ENCODE data around the gene PPP1R17.

The PPP1R17 gene

DNA sequence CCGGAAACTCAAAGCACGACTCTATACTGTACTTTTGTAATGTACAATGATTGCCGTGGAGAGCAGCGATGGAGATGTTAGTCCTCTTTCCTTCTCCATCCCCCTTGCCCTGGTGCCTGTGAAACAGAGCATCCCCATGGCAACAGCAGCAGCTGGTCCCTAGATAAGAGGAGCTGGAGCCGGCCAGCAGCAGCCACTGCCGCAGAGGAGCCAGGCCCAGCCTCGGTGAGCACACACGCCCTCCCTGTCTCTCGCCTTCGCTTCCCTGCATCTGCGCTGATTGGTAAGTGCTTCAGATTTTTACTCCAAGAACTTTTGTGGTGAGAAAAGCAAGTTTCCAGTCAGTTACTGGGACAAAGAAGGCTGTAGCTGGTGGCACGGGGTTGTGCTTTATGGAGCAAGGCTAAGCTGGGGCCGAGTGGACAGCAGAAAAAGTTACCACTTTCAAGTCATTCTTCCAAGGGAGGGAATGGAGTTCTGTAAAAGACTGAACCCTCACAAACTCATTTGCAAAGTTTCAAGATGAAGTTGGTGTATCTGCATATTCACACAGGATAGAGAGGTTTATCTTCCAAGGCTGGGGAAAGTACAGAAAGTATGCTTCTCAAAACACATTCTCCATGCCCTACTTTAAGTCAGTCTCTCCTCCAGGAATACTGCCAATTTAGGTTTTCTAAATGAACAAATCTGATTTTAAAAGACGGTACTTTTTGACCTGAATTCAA lies at the start of gene PPP1R17:
TSS of gene PPP1R17 (plus strand) at position 192 of the 725 bp plus-strand sequence. CDS start 5,227 bp downstream, outside the sequence.
- no peak for DNase-seq

DNA sequence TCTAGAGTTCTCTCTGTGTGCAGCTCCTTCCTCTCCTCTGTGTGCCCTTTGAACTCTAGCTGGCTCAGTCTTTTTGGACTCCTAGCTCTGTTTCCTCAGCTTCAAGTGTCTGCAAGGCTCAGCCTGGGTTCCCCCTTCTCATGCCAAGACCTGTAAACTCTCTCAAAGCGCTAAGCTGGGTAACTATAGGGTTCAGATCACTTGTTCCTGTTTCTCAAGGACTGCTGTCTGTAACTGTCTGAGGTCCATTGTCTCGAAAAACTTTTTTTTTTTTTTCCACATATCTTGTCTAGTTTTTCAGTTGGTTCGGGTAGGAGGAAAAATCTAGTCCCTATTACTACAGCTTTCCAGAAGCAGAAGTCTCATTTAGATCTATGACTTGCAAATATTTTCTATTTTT lies 46.6 kb upstream of the PPP1R17 start:
- no peak for DNase-seq

DNA sequence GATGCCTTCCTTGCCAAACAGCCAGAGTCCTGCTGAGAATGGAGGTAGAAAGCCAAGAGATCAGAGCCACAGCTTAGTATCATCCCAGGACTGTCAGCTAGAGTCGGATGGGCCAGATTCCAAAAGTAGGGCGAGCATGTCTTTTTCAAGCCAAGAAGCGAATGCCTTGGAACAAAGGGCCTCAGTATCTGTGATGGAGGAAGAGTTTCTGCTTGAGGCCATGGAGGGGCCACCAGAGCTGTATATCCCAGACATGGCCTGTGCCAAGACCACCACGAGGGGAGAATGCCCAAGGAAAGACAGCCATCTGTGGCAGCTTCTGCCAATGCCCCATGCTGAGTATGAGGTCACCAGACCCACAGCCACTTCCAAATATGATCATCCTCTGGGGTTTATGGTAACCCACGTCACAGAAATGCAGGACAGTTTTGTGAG lies 44.3 kb upstream of the PPP1R17 start:
- DNase-seq: no peak

DNA sequence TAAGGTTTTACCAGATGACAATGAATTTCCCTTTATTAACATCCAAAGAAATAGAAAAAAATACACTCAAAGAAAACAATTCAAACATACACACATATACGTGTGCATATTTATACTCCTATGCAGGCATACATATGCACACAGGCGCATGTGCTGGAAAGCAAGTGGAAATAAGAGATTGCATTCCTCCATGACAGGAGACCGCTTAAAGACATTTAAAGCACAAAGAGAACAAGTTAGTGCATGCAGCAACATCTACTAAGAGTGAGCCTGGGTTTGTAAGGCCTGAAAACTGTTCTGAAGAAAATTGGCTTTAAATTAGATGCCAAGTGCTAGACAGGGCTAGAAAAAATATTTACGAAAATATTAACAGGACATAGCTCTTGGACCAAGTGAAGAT lies 40.1 kb upstream of the PPP1R17 start:
- DNase-seq: no peak

DNA sequence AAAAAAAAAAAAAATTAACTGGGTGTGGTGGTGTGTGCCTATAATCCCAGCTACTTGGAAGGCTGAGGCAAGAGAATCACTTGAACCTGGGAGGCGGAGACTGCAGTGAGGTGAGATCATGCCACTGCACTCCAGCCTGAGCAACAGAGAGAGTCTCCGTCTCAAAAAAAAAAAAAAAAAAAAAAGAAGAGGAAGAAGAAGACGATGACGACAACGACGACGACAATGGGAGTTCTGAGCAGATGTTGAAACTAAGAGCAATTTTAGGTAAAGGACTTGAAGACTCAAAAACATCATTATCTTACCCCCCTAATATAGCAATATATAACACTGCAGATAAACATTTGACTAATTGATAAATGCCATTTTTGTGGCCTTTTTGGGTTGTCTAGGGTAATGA lies 39.5 kb upstream of the PPP1R17 start:
- no peak for DNase-seq

DNA sequence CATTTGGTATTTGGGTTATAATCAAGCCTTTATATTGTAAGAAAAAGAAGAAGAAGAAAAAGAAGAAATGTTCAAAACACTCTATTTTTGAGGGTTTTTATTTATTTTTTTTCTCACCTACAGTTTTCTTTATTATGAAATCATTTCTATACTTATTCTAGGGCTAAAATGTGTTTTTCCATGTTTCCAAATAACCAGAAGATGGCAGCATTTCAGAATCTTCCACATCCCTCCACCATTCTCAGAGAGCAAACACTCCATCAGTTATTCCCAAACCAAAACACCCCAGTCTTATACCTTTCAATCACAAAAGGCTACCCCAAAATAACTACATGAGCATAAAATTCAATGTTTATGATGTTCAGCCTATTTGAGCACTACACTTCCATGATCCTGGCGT lies 38.7 kb upstream of the PPP1R17 start:
- peak; percentile 15 to 20 for DNase-seq

DNA sequence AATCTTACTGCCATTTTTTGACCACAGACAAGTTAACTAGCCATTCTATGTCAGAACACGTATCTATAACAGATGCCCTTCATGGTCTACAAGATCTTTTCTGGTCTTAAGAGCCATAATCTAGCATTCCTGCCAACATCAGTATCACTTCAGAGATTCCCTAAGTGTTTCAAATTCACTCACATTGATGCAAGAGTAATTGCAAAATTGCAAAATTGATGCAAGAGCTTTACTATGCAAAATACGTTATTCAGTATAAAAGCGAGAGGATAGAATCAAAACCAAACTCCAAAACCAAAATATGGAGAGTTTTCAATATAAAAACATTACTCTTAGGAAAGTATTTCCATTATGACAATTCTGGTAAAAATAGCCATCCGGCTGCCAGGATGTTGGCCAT lies 38.1 kb upstream of the PPP1R17 start:
- no peak for DNase-seq

DNA sequence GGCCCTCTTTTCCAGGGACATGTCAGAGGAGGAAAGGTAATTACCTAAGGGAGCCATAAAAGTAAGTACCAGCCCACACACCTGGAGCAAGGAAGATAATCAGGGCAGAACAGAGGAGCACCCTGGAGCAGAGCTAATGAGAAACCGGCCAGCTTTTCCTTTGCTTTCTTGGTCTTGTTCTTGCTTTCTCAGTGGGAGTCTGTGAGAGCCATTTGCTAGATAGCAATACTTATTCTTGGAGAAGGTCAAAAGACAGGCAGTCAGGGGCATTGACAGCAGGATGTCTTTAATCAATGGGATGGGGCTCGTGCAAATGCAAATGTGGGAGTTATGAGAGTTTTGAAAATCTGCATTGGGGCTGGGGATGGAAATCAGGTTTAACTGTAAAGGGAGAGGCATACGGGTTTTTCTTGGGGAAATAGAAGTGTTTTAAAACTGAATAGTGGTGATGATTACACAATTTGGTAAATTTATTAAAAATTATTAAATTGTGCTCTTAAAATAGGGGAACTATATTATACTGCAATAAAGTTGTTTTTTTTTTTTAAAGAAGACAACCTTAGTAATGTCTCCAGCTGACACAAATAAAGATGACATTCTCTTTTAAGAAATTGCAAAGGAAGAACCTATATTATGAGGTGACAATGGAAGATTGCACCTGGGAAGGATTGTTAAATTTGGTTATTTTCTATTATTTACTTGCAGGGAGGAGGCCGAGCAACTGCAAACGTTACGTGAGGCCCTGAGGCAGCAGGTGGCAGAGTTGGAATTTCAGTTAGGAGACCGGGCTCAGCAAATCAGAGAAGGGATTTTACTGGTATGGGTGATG lies 35.6 kb upstream of the PPP1R17 start:
- no peak for DNase-seq

DNA sequence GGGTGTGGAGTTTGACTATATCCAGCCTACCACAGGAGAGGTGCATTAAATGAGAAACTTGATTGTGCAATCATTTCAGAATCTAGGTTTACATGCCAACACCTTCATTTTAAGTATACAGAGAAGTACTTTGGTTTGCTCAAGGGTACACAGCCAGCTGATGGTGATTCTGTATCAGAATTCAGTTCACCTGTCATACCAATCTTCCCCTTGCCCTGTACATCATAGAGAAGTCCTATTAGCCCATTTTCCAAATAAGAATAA lies 35.0 kb upstream of the PPP1R17 start:
- DNase-seq: no peak

DNA sequence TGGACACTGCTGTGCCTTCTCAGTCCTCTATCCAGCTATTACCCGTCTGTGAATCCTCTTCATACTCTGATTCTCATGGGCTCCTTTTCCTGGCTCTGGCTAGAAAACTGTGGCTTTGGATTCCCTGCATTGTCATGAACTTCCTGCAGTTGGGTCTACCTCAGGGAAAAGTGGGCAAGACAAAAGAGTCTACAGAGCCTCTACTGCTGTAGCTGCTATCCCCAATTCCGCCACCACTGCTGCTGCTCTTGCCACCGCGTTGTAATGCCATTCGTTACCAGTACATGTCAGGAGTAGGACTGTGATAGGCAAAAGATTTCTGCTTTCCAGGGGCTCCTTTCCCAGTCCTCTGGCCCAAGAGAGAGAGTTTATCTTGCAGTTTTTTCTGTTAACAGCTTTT lies 23.9 kb upstream of the PPP1R17 start:
- no peak for DNase-seq

DNA sequence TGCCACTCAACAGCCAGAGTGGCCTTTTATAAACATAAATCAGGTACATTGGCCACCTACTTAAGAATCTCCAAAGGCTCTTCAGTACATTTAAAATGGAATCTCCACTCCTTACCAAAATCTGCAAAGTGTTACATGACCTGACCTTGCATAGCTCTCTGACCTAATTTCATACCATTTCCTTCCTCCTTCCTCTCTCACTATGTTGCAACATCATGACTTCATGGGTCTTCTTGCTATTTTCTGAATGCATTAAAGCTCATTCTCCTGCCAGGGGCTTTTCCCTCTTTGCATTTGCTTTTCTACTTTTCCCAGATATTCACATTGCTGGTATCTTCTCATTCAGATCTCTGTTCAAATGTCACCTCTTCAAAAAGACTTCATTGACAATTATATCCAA lies 22.1 kb upstream of the PPP1R17 start:
- no peak for DNase-seq

DNA sequence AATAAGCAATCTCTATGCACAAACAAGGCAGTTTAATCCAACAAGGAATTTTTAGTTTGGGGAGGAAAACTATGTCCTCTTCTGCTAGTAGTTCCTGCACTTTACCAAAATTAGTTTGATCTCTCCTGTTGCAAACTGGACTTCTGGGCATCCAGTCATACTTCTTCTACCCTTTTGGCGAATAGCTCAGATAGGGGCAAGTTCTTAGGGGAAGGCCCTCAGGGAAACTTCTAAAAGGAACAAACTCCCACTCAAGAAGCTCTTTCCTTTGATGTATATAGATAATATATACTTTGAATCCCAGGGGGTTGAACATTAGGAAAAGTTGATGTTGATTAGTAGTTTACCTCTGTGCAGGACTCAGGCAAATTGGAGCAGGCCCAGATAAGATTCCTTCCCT lies 21.5 kb upstream of the PPP1R17 start:
- no peak for DNase-seq

DNA sequence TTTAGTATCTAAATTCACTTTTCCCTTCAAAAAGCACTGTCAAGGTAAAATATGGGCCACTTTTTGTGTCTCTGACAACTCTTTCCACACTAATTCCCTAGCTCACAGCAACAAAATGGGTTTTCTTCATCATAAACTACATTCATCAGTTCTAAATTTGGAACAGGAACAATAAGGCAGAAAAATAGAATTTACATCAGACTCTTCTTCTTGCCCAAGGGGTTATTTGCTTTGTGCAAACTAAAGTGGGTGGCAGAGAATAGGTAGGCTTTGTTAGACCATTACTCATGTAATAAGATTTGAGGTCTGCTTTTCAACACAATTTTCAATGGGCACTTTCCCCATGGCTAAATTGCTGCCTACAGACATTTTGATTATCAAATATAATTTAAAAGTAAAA lies 17.6 kb upstream of the PPP1R17 start:
- no peak for DNase-seq

DNA sequence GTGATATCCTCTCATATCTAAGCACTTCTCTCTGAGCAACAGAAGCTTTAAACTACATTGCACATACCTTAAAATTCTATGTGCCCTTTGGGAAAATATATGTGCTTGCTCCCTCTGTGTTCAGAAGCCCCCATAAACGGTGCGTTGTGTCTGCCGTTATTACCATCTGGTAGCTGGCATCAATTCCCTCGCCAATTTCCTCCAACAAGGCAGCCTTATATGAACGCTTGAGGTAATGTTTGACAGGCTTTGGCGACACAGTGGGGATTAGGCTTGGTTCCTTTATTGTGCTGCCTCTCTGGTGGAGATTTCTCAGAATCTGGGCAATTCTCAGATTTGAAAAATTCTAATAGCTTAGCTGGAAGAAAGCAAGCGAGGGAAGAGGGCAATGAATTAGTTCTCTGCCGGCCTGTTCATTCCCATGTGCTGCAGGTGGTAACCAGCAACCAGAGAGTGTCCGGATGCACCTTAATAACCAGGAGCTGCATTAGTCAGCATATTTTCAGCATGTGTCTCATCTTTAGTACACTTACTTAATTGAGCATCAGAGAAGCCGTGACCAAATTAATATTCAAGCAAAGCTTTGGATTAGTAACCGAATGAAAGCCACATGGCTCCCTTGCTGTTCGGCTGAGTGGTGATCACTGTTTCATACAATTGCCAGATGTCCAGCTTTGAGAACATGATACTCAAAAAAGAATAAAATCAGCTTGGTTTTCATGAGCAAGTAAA lies 7.3 kb upstream of the PPP1R17 start:
- DNase-seq: peak in 1 of 2 experiments; percentile 29

DNA sequence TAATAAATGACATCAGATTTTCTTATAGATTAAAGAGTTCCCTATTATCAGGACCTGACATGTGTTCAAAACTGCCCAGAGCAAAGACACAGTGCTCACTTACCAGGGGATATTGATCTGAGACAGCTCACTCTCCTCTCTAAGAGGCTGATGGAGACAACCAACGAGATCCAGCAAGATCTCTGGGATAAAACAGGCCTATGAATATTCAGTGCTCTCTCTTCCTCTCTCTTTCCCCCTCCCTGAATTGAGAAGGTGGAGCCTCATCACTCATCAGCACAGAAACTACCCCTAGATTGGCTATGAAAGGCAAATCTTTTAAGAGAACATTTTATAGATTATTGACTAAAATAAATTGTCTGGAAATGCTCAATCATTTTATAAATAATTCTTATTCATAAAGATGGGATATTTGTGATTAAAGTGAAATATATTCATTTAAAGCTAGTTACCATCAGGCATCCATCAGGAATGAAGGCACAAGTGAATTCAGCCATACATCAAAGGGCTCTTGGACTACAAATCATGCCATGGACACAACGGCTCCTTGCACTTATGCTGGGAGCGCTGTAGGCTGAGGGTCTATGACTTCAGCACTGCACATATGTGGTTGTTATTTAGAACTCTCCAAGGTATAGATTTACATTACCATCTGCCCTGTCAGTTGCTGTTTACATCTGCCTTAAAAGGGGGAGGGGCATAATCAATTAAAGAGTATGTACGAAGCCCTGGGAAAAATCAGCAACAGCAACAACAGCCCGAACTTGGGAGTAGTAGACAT lies 3.4 kb upstream of the PPP1R17 start:
- DNase-seq: no peak

DNA sequence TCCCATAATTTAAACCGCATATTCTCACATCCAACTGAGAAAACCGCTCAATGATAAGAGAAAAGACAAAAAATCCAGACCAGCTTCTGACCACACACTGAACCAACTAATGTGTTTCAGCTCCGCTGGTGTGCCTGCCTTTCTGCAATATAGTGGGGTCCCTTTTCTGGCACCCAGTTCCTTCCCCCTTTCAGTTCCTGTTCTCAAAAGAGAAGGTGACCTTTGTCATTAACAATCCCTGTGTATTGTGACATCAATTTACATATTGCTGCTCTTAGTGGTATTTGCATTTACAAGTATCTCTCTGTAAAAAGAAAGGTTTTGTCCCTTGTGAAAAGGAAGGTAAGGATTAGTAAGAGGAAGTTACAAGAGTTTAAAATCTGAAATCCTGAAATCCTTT lies 1.4 kb downstream of the PPP1R17 start:
- no peak for DNase-seq

DNA sequence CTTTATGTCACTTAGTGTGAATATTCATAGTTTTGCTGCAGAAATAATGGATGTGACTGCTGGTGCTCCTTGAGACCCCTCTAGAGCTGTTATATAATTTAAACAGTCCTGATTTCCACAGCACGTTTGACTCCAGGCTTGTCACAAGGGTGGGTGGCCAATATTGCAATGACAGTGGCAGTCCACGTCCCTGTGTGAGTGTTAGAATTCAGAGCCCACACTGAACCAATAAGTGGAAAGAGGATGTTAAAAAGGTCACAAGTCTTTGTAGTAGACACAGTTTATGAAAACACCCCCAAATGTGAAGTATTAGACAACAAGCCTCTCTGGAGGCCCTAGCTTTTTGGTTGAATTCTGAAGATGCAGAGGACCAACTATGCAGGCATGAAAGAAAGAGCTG lies 2.0 kb downstream of the PPP1R17 start:
- DNase-seq: no peak

DNA sequence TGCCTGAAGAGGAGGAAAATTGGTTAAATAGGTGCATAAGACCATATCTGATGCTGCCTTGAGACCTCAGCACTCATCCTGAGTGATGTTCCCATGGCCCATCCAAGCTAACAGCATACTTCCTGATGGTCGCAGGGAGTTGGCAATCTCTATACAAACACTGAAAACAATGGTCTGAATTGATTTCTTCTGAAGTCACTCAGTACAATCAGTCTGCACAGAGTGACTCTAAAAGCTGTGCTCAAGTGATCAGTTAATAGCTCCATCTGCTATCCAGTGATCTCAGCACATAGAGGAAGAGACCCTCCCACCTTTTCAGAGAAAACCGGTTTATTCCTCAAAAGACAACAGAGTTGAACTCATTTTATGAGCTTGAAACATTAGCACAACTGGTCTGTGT lies 3.9 kb downstream of the PPP1R17 start:
- no peak for DNase-seq

DNA sequence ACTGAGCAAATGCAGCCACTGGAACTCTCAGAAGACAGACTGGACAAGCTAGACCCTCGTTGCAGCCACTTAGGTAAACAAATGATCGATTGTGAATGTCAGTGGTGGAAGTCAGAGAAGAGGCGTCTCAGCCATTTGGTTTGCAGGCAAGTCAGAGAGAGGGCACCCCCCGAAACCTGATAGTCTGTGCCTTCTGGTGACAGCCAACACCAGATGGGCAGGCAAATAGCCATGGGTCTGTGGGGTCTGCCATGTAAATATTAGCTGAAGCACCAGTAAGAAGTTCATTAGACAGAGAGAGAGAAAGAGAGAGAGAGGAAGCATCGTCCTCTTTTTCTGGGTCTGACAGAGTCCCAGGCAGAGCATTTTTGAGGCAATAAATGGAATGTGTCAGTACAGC lies 5.4 kb downstream of the PPP1R17 start:
- DNase-seq: no peak

DNA sequence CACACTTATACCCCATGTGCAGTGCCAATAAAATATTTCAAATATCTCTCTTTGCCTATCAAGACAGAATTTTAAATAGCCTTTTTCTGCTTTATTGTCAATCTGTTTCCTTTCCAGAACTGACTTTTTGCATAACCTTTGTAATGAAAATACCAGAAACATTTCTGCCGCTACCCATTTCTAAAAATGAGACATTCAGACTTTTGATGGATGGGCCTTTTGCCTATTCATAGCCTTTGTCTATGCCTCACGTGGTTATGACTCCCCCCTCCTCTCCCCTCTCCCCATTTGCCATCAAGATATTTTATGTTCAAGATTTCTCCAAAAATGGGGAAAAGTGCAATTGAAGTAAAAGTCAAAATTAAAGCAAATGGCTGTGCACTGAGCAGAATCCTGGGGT lies 5.9 kb downstream of the PPP1R17 start:
- DNase-seq: no peak

DNA sequence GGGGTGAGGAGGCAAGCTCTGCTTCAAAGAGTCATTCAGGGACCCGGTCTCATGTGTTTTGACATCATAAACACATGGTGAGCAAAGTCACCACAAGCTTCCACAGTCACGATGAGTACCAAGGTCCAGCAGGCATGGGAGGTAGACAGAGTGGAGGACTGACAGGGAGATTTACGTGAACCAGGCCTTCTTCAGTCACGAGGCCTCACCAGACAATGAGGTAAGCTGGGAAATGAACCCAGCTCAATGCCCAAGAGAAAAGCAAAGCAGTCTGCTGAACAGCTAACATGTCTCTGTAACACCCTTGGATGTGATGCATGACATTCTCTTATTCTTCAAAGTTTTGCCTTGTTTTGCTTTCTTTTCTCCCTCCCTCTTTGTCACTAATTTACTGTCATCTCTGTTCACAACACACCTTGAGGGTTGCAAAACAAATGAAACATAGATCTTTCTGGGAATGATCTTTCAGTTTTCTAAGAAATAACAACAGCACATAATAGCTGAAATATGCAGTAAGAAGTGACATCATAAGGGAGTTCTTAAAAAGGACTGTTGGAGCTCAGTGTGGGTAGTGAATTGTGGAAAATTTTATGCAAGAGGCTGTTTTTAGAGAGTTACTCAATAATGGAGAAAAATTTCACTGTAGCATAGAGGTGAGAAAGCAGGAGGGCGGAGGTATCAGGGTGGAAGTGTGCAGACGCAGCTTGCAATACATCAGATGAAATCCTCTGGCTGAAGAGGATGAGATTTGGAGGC lies 9.0 kb downstream of the PPP1R17 start:
- no peak for DNase-seq

DNA sequence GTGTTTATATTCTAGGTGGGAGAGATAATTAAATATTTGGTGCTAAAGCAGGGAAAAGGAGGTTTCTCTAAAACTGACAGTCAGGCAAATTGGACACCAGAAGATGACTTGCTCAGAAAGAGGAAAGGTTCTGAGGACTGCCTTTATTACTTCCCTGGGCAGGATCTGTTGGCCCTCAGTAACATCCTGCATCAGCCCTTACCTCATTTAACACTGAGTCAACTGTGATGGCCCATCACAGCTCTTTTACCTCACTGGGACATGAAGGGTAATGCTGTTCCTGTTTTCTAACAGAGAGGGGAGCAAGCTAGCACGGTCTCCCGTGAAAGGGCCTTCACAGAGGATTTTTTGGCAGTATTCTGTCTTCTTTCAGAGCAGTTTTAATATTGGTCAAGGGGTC lies 12.0 kb downstream of the PPP1R17 start:
- DNase-seq: no peak

All from NCI-H2081 (cell line).